Fibroblast of lung (primary cell): ENCODE data around the gene RAB1A.

ENCODE experiments used
- EZH2 ChIP-seq: IDR thresholded peaks from 2 replicates; pipeline ENCODE4 v1.5.1; 2012; ENCODE audit warnings: low read length, control low read depth, mild to moderate bottlenecking; ENCODE audit errors: missing control alignments
- TF ChIP-seq, protein P1 (sequence below), 2 donors: IDR thresholded peaks in 1 of 2; conservative IDR thresholded peaks in 1 of 2; 1 replicate in 1 of 2; 2 replicates in 1 of 2; pipeline ENCODE4 v1.5.1; 2011 to 2012; ENCODE audit warnings: low read length in 2 of 2, control low read depth in 1 of 2, inconsistent platforms in 1 of 2, low read depth in 1 of 2, mild to moderate bottlenecking in 1 of 2

DNA sequence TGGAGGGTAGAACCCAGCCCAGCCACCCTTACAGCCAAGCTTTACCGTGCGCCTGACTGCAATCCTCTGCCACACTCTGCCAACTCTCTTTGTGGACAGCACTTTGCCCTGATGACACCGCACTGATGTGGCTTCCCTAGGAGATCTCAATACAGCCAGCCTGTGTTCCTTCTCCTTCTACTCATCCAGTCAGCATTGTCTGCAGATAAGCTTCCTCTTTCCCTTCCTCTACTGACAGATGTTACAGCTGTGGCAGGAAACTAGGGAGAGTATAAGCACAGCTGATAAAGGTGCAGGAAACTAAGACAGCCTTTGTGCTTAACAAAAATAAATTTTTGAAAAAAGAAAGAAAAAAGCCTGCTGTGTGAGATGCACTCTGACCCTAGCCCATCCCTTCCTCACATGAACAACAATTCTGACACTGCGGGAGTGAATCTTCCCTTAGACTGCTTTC is 48.6 kb downstream of the RAB1A start:
- TF ChIP-seq, protein P1, sequence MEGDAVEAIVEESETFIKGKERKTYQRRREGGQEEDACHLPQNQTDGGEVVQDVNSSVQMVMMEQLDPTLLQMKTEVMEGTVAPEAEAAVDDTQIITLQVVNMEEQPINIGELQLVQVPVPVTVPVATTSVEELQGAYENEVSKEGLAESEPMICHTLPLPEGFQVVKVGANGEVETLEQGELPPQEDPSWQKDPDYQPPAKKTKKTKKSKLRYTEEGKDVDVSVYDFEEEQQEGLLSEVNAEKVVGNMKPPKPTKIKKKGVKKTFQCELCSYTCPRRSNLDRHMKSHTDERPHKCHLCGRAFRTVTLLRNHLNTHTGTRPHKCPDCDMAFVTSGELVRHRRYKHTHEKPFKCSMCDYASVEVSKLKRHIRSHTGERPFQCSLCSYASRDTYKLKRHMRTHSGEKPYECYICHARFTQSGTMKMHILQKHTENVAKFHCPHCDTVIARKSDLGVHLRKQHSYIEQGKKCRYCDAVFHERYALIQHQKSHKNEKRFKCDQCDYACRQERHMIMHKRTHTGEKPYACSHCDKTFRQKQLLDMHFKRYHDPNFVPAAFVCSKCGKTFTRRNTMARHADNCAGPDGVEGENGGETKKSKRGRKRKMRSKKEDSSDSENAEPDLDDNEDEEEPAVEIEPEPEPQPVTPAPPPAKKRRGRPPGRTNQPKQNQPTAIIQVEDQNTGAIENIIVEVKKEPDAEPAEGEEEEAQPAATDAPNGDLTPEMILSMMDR (conservative IDR thresholded peaks at IDR 0.05 in 1 of 2, IDR thresholded peaks at IDR 0.05 in 1 of 2; ENCODE audit: low read depth in 1 of 2, low read length in 2 of 2) = no peak
- TF ChIP-seq EZH2 = no peak
